ENCODE measurements around the gene DACH1. TPM values are rescaled to one million over a fixed set of nuclear protein-coding genes. Genes with fewer than 3 reads are reported as not detected.

Gene DACH1
- total RNA-seq, 1 donor from 2014 or later, result not detected

- FAIRE-seq, result no peak
- H3K36me3 ChIP-seq (ENCODE audit: control insufficient read depth, insufficient read depth, low read length), result no peaks in the 10 kb centered on the region
- H3K27me3 ChIP-seq (ENCODE audit: control insufficient read depth, insufficient read depth, low read length), result no peaks in the 10 kb centered on the region
- H3K4me3 ChIP-seq (ENCODE audit: low read depth, low read length), result no peak overlapping the region
- TF ChIP-seq CTCF (IDR thresholded peaks at IDR 0.05; ENCODE audit: insufficient read depth, low read length, severe bottlenecking), result no peak
- no peak for DNase-seq (ENCODE audit: low read depth)
Measured at GRCh38 chr13:71699342-71699741, 167.7 kb downstream of the DACH1 start.

- H3K36me3 ChIP-seq (ENCODE audit: control insufficient read depth, insufficient read depth, low read length), result no peaks in the 10 kb centered on the region
- no peak for FAIRE-seq
- TF ChIP-seq CTCF (IDR thresholded peaks at IDR 0.05; ENCODE audit: insufficient read depth, low read length, severe bottlenecking), result no peak
- no peak overlapping the region for H3K4me3 ChIP-seq (ENCODE audit: low read depth, low read length)
- H3K27me3 ChIP-seq (ENCODE audit: control insufficient read depth, insufficient read depth, low read length), result no peaks in the 10 kb centered on the region
- DNase-seq (ENCODE audit: low read depth), result no peak
Measured at GRCh38 chr13:71695662-71696061, 171.3 kb downstream of the DACH1 start.

GRCh38 chr13:71685072-71685471, 181.9 kb downstream of the DACH1 start:
- H3K4me3 ChIP-seq (ENCODE audit: low read depth, low read length), result no peak overlapping the region
- FAIRE-seq, result no peak

GRCh38 chr13:71681901-71682613, 184.9 kb downstream of the DACH1 start:
- Histone ChIP-seq H3K4me3 (ENCODE audit: low read depth, low read length) (no peak overlapping the region), H3K36me3 (ENCODE audit: control insufficient read depth, insufficient read depth, low read length) (no peaks in the 10 kb centered on the region), H3K27me3 (ENCODE audit: control insufficient read depth, insufficient read depth, low read length) (no peaks in the 10 kb centered on the region)
- no peak for FAIRE-seq
- TF ChIP-seq CTCF (IDR thresholded peaks at IDR 0.05; ENCODE audit: insufficient read depth, low read length, severe bottlenecking), result no peak
- no peak for DNase-seq (ENCODE audit: low read depth)

More at GRCh38 chr13:71685072-71685471, 181.9 kb downstream of the DACH1 start:
- no peaks in the 10 kb centered on the region for H3K36me3 ChIP-seq (ENCODE audit: control insufficient read depth, insufficient read depth, low read length)
- no peak for DNase-seq (ENCODE audit: low read depth)
- TF ChIP-seq CTCF (IDR thresholded peaks at IDR 0.05; ENCODE audit: insufficient read depth, low read length, severe bottlenecking), result no peak
- no peaks in the 10 kb centered on the region for H3K27me3 ChIP-seq (ENCODE audit: control insufficient read depth, insufficient read depth, low read length)

- no peak for TF ChIP-seq CTCF (IDR thresholded peaks at IDR 0.05; ENCODE audit: insufficient read depth, low read length, severe bottlenecking)
- no peak for FAIRE-seq
- H3K4me3 ChIP-seq (ENCODE audit: low read depth, low read length), result no peak overlapping the region
- no peak for DNase-seq (ENCODE audit: low read depth)
- no peaks in the 10 kb centered on the region for H3K36me3 ChIP-seq (ENCODE audit: control insufficient read depth, insufficient read depth, low read length)
- H3K27me3 ChIP-seq (ENCODE audit: control insufficient read depth, insufficient read depth, low read length), result no peaks in the 10 kb centered on the region
Measured at GRCh38 chr13:71677124-71677523, 189.9 kb downstream of the DACH1 start.

- TF ChIP-seq CTCF (IDR thresholded peaks at IDR 0.05; ENCODE audit: insufficient read depth, low read length, severe bottlenecking), result no peak
- Histone ChIP-seq H3K36me3 (ENCODE audit: control insufficient read depth, insufficient read depth, low read length) (no peaks in the 10 kb centered on the region), H3K4me3 (ENCODE audit: low read depth, low read length) (no peak overlapping the region), H3K27me3 (ENCODE audit: control insufficient read depth, insufficient read depth, low read length) (no peaks in the 10 kb centered on the region)
- FAIRE-seq (no peak), DNase-seq (ENCODE audit: low read depth) (no peak)
Measured at GRCh38 chr13:71672512-71672911, 194.5 kb downstream of the DACH1 start.

All from bronchial epithelial cell (primary cell).